22Rv1 (cell line): ENCODE results near the gene TTLL6.

ENCODE experiments used
- H3K27ac ChIP-seq: fragments of 450-650 bp; 2 replicates; pipeline ENCODE4 v1.5.1; 2017
- ZFX ChIP-seq: fragments of 450-650 bp; IDR thresholded peaks from 2 replicates; pipeline ENCODE4 v1.6.1; 2017; ENCODE audit warnings: antibody characterized with exemption, borderline replicate concordance
- TF ChIP-seq, protein P1 (sequence below): fragments of 450-650 bp; IDR thresholded peaks from 2 replicates; pipeline ENCODE4 v1.5.1; 2017; ENCODE audit warnings: mild to moderate bottlenecking

Gene TTLL6

DNA sequence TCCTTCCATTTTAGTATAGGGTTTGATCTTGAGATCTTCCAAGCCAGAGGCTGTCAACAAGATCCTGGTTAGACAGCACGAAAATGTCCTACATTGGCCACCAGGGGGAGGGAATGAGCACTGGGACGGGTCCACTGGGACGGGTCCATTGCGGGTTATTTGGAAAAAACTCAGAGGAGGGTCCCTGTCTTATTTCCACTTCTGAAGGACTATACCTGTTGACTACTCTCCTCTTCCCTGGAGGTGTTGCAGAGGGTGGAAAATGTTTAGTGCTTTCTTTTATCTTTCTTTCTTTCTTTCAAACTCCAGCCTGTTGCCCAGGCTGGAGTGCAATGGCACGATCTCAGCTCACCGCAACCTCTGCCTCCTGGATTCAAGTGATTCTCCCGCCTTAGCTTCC, 2.5 kb downstream of the TTLL6 start:
- TF ChIP-seq, protein P1, sequence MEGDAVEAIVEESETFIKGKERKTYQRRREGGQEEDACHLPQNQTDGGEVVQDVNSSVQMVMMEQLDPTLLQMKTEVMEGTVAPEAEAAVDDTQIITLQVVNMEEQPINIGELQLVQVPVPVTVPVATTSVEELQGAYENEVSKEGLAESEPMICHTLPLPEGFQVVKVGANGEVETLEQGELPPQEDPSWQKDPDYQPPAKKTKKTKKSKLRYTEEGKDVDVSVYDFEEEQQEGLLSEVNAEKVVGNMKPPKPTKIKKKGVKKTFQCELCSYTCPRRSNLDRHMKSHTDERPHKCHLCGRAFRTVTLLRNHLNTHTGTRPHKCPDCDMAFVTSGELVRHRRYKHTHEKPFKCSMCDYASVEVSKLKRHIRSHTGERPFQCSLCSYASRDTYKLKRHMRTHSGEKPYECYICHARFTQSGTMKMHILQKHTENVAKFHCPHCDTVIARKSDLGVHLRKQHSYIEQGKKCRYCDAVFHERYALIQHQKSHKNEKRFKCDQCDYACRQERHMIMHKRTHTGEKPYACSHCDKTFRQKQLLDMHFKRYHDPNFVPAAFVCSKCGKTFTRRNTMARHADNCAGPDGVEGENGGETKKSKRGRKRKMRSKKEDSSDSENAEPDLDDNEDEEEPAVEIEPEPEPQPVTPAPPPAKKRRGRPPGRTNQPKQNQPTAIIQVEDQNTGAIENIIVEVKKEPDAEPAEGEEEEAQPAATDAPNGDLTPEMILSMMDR, result peak; percentile 93
- no peak for TF ChIP-seq ZFX
- H3K27ac ChIP-seq, result no peak overlapping the region

DNA sequence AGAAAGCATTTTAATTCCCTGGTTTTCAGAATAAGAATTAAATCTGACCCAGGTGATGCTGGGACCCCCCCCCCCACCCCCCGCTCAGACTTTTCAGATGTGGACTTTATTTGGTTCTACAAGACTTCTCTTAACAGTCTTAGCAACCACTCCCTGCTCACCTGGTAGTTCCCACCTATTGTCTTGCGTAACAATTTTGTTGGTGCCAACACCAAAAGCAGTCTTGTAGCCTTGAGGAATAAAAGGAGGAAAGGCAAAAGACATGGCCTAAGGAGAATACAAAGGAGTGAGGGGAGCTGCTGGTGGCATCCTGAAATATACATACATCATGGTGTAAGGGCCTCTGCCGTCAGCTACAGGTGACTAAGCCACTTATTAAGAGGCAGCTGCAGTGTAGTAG, 5.0 kb downstream of the TTLL6 start:
- no peak overlapping the region for H3K27ac ChIP-seq
- TF ChIP-seq, protein P1, result no peak
- no peak for TF ChIP-seq ZFX

DNA sequence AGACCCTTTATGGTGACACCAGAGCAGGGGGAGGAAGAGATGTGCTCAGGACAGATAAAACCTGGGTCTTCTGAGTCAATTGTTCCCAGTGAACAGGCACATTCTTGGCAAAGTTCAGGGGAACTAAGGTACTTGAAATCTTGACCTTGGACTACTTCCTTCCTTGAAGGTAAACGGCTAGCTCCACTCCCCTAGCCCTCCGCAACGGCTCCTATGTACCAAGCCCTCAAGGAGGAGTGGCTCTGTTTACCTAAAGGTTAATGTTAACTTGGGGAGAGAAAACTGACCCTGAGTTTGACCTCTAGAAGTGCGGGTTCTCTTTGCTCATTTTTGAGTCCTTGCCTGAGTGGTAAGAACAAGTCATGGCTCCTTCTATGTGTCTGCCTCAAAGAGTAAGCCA, 7.8 kb downstream of the TTLL6 start:
- TF ChIP-seq, protein P1, result no peak
- no peak for TF ChIP-seq ZFX
- H3K27ac ChIP-seq, result no peak overlapping the region

DNA sequence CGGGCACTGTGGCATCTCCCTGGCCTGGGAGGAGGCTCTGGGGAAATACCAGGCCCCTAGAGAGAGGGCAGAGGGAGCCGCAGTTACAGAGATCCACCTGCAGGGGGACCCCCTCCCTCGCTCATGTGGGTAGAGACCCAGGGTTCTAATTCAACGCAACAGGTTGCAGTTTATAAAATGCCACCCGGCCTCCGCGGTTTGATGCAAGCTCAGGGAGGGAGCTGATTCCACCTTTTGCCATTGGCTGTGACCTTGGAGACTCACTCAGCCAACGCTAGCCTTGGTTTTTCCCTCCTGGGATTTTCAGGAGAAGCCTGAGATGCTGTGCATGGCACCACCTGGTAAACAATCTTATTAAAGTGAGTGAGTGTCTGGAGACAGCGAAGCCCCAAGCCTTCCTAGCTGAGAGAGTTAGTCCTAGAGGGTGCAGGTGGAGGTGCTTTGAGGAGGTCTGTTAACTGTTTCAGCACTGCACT, 12.1 kb downstream of the TTLL6 start:
- H3K27ac ChIP-seq, result no peak overlapping the region
- no peak for TF ChIP-seq ZFX
- TF ChIP-seq, protein P1, result peak; percentile 89

DNA sequence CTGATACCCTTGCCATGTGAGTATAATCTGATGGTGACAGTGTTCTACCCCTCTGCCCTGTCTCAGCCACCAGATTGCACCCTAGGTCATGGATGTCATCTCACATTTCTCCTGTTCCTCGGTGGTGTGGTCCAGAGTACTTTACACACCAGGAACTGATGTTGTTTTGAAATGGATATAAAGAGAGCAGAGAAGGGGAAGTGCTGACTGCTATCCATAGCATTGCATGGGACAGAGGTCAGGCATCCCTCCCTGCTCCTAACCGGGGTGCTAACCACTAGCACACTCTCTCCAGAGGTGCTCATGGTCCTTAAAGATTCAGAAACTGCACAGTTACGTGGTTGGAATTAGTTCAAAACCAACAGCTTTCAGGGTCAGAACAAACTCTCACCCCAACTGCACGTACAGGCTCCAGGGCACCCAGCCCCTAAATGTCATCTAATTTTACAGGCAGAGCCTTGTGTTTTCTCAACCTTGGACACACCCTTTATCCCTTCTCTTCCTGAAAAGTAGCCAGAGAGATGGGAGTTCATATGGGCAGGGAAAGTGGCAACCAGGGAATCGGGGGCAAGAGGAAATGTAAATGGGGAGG, 16.3 kb downstream of the TTLL6 start:
- peak overlapping the region; percentile 71 for H3K27ac ChIP-seq
- TF ChIP-seq, protein P1, result no peak

DNA sequence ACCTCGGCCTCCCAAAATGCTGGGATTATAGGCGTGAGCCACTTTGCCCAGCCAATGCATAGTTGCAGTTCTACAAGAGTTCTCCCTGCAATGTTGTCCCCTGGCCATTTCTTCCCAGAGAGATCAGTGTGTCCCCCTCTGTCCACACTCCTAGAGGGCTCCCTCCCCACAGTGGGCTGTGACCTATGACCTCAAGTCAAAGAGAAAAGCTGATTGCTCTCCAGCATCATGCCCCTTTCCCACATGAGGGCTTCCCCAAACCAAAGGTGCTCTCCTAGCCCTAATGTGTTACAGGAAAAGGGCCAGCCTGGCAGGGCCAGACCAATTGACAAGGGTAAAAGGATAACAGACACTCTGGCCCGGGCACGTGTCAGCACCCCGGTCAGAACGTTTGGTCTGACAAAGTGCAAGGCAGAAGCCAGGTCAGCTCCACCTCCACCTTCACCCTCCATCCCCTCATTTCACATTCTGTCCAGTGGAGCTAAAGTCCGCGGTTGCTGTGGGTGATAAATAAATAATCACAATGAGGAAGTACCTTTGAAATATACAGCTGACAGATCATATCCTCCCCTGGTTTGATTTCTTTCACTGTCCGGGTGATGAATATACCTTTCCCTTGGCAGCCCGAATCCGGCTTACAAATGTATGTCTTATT, 17.8 kb downstream of the TTLL6 start:
- no peak for TF ChIP-seq ZFX
- TF ChIP-seq, protein P1, result no peak
- peak overlapping the region; percentile 71 for H3K27ac ChIP-seq

DNA sequence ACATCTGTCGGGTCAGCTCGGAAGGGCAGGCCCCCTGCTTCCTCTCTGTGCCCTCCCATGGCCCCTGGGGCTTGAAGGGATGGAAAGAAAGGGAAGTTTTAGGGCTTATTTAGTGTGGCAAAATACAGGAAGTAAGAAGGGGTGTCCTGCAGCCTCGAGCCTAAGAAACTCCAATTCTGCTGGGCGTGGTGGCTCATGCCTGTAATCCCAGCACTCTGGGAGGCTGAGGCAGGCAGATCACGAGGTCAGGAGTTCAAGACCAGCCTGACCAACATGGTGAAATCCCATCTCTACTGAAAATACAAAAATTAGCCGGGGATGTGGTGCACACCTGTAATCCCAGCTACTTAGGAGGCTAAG, 20.9 kb downstream of the TTLL6 start:
- H3K27ac ChIP-seq, result peak overlapping the region; percentile 97
